Esophagus (tissue), 2 donors: ENCODE measurements around the gene KIRREL3. TPM values are rescaled to one million over a fixed set of nuclear protein-coding genes. Genes with fewer than 3 reads are reported as not detected.

ENCODE experiments used
- H3K27ac ChIP-seq, 2 donors: one replicate each; pipeline ENCODE4 v1.5.1; 2013; ENCODE audit warnings: low read depth in 2 of 2, mild to moderate bottlenecking in 2 of 2, inconsistent platforms in 1 of 2, low read length in 1 of 2, moderate library complexity in 1 of 2
- H3K27me3 ChIP-seq, 2 donors: one replicate each; pipeline ENCODE4 v1.6.1; 2013; ENCODE audit warnings: low read length in 2 of 2, control low read depth in 1 of 2, mild to moderate bottlenecking in 1 of 2; ENCODE audit not compliant: insufficient read depth in 2 of 2, control insufficient read depth in 1 of 2
- H3K36me3 ChIP-seq, 2 donors: one replicate each; pipeline ENCODE4 v1.6.1; 2013; ENCODE audit warnings: low read length in 1 of 2; ENCODE audit not compliant: control insufficient read depth in 2 of 2, insufficient read depth in 2 of 2
- H3K4me1 ChIP-seq, 2 donors: one replicate each; pipeline ENCODE4 v1.6.1; 2013; ENCODE audit warnings: low read length in 1 of 2; ENCODE audit not compliant: control insufficient read depth in 2 of 2, insufficient read depth in 2 of 2
- H3K4me3 ChIP-seq, 2 donors: one replicate each; pipeline ENCODE4 v1.5.1; 2013; ENCODE audit warnings: low read length in 2 of 2, mild to moderate bottlenecking in 2 of 2, low read depth in 1 of 2, moderate library complexity in 1 of 2
- H3K9me3 ChIP-seq, 2 donors: one replicate each; pipeline ENCODE4 v1.6.1; 2013; ENCODE audit warnings: mild to moderate bottlenecking in 2 of 2, low read depth in 1 of 2, low read length in 1 of 2, moderate library complexity in 1 of 2; ENCODE audit not compliant: control insufficient read depth in 2 of 2, insufficient read depth in 1 of 2
- WGBS, 2 donors: extraction: QIAGEN DNeasy Blood & Tissue Kit; methylation state at CpG; one replicate each; pipeline ENCODE4 v1.1.7; 2013; 5-methylcytosine and 5-hydroxymethylcytosine counted together
- polyA plus RNA-seq, 2 donors: library from polyadenylated mRNA; stranded (reverse); fragments of 200-250 nt; gene quantifications; one replicate each; pipeline ENCODE4 v1.2.3, GENCODE V29; 2013
- donor health status: healthy with polysubstance abuse.
- donor health status: Bipolar disorder and iron deficiency.

Gene KIRREL3
- polyA plus RNA-seq, 2 donors = 0.05 to 0.12 TPM

GRCh38 chr11:126808836-126809235 lies 191.7 kb downstream of the KIRREL3 start:
- no peak overlapping the region for H3K27ac ChIP-seq
- H3K27me3 ChIP-seq = no peaks in the 10 kb centered on the region
- H3K4me1 ChIP-seq = no peaks in the 10 kb centered on the region
- no peaks in the 10 kb centered on the region for H3K9me3 ChIP-seq
- H3K4me3 ChIP-seq = no peak overlapping the region
- 42 to 52% methylated on average over 2 of the region's 2 CpGs for WGBS, 2 donors
- no peaks in the 10 kb centered on the region for H3K36me3 ChIP-seq

GRCh38 chr11:126808296-126808695 lies 192.3 kb downstream of the KIRREL3 start:
- Histone ChIP-seq H3K4me1 (no peaks in the 10 kb centered on the region), H3K27me3 (no peaks in the 10 kb centered on the region), H3K27ac (no peak overlapping the region), H3K4me3 (no peak overlapping the region), H3K9me3 (no peaks in the 10 kb centered on the region), H3K36me3 (no peaks in the 10 kb centered on the region)
- WGBS, 2 donors = 46 to 54% methylated on average over 2 of the region's 2 CpGs

GRCh38 chr11:126805870-126806269 lies 194.7 kb downstream of the KIRREL3 start:
- H3K36me3 ChIP-seq = no peaks in the 10 kb centered on the region
- no peak overlapping the region for H3K27ac ChIP-seq
- H3K9me3 ChIP-seq = no peaks in the 10 kb centered on the region
- no peaks in the 10 kb centered on the region for H3K27me3 ChIP-seq
- WGBS, 2 donors = 89 to 96% methylated on average over 3 of the region's 3 CpGs
- no peaks in the 10 kb centered on the region for H3K4me1 ChIP-seq
- no peak overlapping the region for H3K4me3 ChIP-seq

GRCh38 chr11:126804363-126804762 lies 196.2 kb downstream of the KIRREL3 start:
- Histone ChIP-seq H3K27ac (no peak overlapping the region), H3K9me3 (no peaks in the 10 kb centered on the region), H3K4me3 (no peak overlapping the region), H3K36me3 (no peaks in the 10 kb centered on the region), H3K27me3 (no peaks in the 10 kb centered on the region), H3K4me1 (no peaks in the 10 kb centered on the region)
- 64 to 65% methylated on average over 2 of the region's 2 CpGs for WGBS, 2 donors

GRCh38 chr11:126800009-126800408 lies 200.6 kb downstream of the KIRREL3 start:
- Histone ChIP-seq H3K27me3 (no peaks in the 10 kb centered on the region), H3K27ac (no peak overlapping the region), H3K36me3 (no peaks in the 10 kb centered on the region), H3K4me3 (no peak overlapping the region), H3K9me3 (no peaks in the 10 kb centered on the region), H3K4me1 (no peaks in the 10 kb centered on the region)
- WGBS, 2 donors = 64 to 70% methylated on average over 3 of the region's 3 CpGs

- 68 to 78% methylated on average over 5 of the region's 5 CpGs for WGBS, 2 donors
- Histone ChIP-seq H3K9me3 (no peaks in the 10 kb centered on the region), H3K27me3 (no peaks in the 10 kb centered on the region), H3K4me1 (no peaks in the 10 kb centered on the region), H3K36me3 (no peaks in the 10 kb centered on the region), H3K27ac (no peak overlapping the region), H3K4me3 (no peak overlapping the region)
These were observed 203.0 kb downstream of the KIRREL3 start for GRCh38 chr11:126797457-126798169.

- Histone ChIP-seq H3K4me1 (no peaks in the 10 kb centered on the region), H3K4me3 (no peak overlapping the region), H3K27ac (no peak overlapping the region), H3K36me3 (no peaks in the 10 kb centered on the region), H3K9me3 (peaks cover 0 to 2% of the 10 kb centered on the region in 2 donors), H3K27me3 (no peaks in the 10 kb centered on the region)
- WGBS, 2 donors = 78 to 82% methylated on average over 6 of the region's 6 CpGs
These were observed 207.0 kb downstream of the KIRREL3 start for GRCh38 chr11:126793596-126793995.

GRCh38 chr11:126791991-126792390 lies 208.6 kb downstream of the KIRREL3 start:
- 66 to 72% methylated on average over 7 of the region's 7 CpGs for WGBS, 2 donors
- no peaks in the 10 kb centered on the region for H3K27me3 ChIP-seq

GRCh38 chr11:126791446-126791845 lies 209.1 kb downstream of the KIRREL3 start:
- no peaks in the 10 kb centered on the region for H3K4me1 ChIP-seq
- 60 to 71% methylated on average over 3 of the region's 3 CpGs for WGBS, 2 donors
- H3K27me3 ChIP-seq = no peaks in the 10 kb centered on the region
- no peak overlapping the region for H3K27ac ChIP-seq
- H3K36me3 ChIP-seq = no peaks in the 10 kb centered on the region
- peaks cover 0 to 2% of the 10 kb centered on the region in 2 donors for H3K9me3 ChIP-seq
- no peak overlapping the region for H3K4me3 ChIP-seq

More at GRCh38 chr11:126791991-126792390, 208.6 kb downstream of the KIRREL3 start:
- H3K4me3 ChIP-seq = no peak overlapping the region
- H3K27ac ChIP-seq = no peak overlapping the region
- H3K4me1 ChIP-seq = no peaks in the 10 kb centered on the region
- peaks cover 0 to 2% of the 10 kb centered on the region in 2 donors for H3K9me3 ChIP-seq
- no peaks in the 10 kb centered on the region for H3K36me3 ChIP-seq

- H3K4me3 ChIP-seq = no peak overlapping the region
- no peak overlapping the region for H3K27ac ChIP-seq
- H3K4me1 ChIP-seq = no peaks in the 10 kb centered on the region
- no peaks in the 10 kb centered on the region for H3K36me3 ChIP-seq
- peaks cover 0 to 2% of the 10 kb centered on the region in 2 donors for H3K9me3 ChIP-seq
- WGBS, 2 donors = 49 to 56% methylated on average over 10 of the region's 10 CpGs
- no peaks in the 10 kb centered on the region for H3K27me3 ChIP-seq
These were observed 210.0 kb downstream of the KIRREL3 start for GRCh38 chr11:126790550-126791081.
